ENCODE data around the gene HDAC7. TPM values are rescaled to one million over a fixed set of nuclear protein-coding genes. Genes with fewer than 3 reads are reported as not detected.

Gene HDAC7
- total RNA-seq, 1 donor from 2014 or later = 76.1 TPM

- no peak overlapping the region for H3K27ac Mint-ChIP-seq
- H3K36me3 Mint-ChIP-seq = no peaks in the 10 kb centered on the region
- TF ChIP-seq CTCF (conservative IDR thresholded peaks at IDR 0.05) = no peak
- H3K27me3 Mint-ChIP-seq = peaks cover 3% of the 10 kb centered on the region
- no peaks in the 10 kb centered on the region for H3K4me1 Mint-ChIP-seq (ENCODE audit: unreplicated experiment)
- H3K4me3 Mint-ChIP-seq = no peak overlapping the region
- no peak for DNase-seq (ENCODE audit: extremely low spot score, unreplicated experiment)
- no peaks in the 10 kb centered on the region for H3K9me3 Mint-ChIP-seq
These were observed 40.7 kb upstream of the HDAC7 start for GRCh38 chr12:47860279-47860841.

GRCh38 chr12:47858511-47859266 is 39.0 kb upstream of the HDAC7 start:
- H3K27ac Mint-ChIP-seq = no peak overlapping the region
- no peak overlapping the region for H3K4me3 Mint-ChIP-seq
- peaks cover 3% of the 10 kb centered on the region for H3K27me3 Mint-ChIP-seq
- no peak for DNase-seq (ENCODE audit: extremely low spot score, unreplicated experiment)
- TF ChIP-seq CTCF (conservative IDR thresholded peaks at IDR 0.05) = no peak
- no peaks in the 10 kb centered on the region for H3K36me3 Mint-ChIP-seq
- H3K9me3 Mint-ChIP-seq = no peaks in the 10 kb centered on the region
- no peaks in the 10 kb centered on the region for H3K4me1 Mint-ChIP-seq (ENCODE audit: unreplicated experiment)

- no peak overlapping the region for H3K27ac Mint-ChIP-seq
- no peak for TF ChIP-seq CTCF (conservative IDR thresholded peaks at IDR 0.05)
- H3K4me1 Mint-ChIP-seq (ENCODE audit: unreplicated experiment) = peaks cover 5% of the 10 kb centered on the region
- no peaks in the 10 kb centered on the region for H3K9me3 Mint-ChIP-seq
- H3K27me3 Mint-ChIP-seq = peaks cover 3% of the 10 kb centered on the region
- no peaks in the 10 kb centered on the region for H3K36me3 Mint-ChIP-seq
- DNase-seq (ENCODE audit: extremely low spot score, unreplicated experiment) = no peak
- H3K4me3 Mint-ChIP-seq = no peak overlapping the region
These were observed 37.2 kb upstream of the HDAC7 start for GRCh38 chr12:47856721-47857575.

- DNase-seq (ENCODE audit: extremely low spot score, unreplicated experiment) = no peak
- no peak for TF ChIP-seq CTCF (conservative IDR thresholded peaks at IDR 0.05)
- Mint-ChIP-seq H3K36me3 (no peaks in the 10 kb centered on the region), H3K9me3 (no peaks in the 10 kb centered on the region), H3K4me1 (ENCODE audit: unreplicated experiment) (peaks cover 13% of the 10 kb centered on the region), H3K27ac (no peak overlapping the region), H3K27me3 (peaks cover 3% of the 10 kb centered on the region), H3K4me3 (no peak overlapping the region)
These were observed 36.4 kb upstream of the HDAC7 start for GRCh38 chr12:47856094-47856493.

GRCh38 chr12:47855502-47855901 is 35.8 kb upstream of the HDAC7 start:
- H3K27me3 Mint-ChIP-seq = peaks cover 7% of the 10 kb centered on the region
- H3K4me3 Mint-ChIP-seq = no peak overlapping the region
- H3K4me1 Mint-ChIP-seq (ENCODE audit: unreplicated experiment) = peaks cover 19% of the 10 kb centered on the region
- H3K27ac Mint-ChIP-seq = no peak overlapping the region
- no peaks in the 10 kb centered on the region for H3K9me3 Mint-ChIP-seq
- no peak for DNase-seq (ENCODE audit: extremely low spot score, unreplicated experiment)
- H3K36me3 Mint-ChIP-seq = no peaks in the 10 kb centered on the region
- no peak for TF ChIP-seq CTCF (conservative IDR thresholded peaks at IDR 0.05)

Data from type B pancreatic cell (in vitro differentiated cells).